HepG2 (cell line): ENCODE measurements around the gene OST4. TPM values are rescaled to one million over a fixed set of nuclear protein-coding genes. Genes with fewer than 3 reads are reported as not detected.
A peak's percentile ranks its signal among the peaks of the same experiment; 100 is the strongest.

Source experiments
- AKNA ChIP-seq: sonication (generic); formaldehyde crosslinking; IDR thresholded peaks from 2 replicates; pipeline ENCODE4 v1.4.0; 2020; ENCODE audit warnings: missing genetic modification reagents, borderline replicate concordance
- ATF3 ChIP-seq: sonication (generic); formaldehyde crosslinking; IDR thresholded peaks from 2 replicates; pipeline ENCODE4 v1.4.0; 2020; ENCODE audit warnings: missing genetic modification reagents
- ATF7 ChIP-seq, 2 experiments: fragments of 450-650 bp in 1 of 2; sonication (generic) in 1 of 2; formaldehyde crosslinking in 1 of 2; IDR thresholded peaks; 2 replicates each; pipeline versions ENCODE4 v1.4.0 to v1.6.1; 2016 to 2020; ENCODE audit warnings: antibody characterized with exemption in 1 of 2, mild to moderate bottlenecking in 1 of 2, missing genetic modification reagents in 1 of 2
- BHLHE40 ChIP-seq: IDR thresholded peaks from 2 replicates; pipeline ENCODE4 v1.6.1; 2011; ENCODE audit warnings: low read length, improper control_type of control experiment
- MAF1 ChIP-seq: sonication (generic); formaldehyde crosslinking; IDR thresholded peaks from 2 replicates; pipeline ENCODE4 v1.5.0; 2020; ENCODE audit warnings: missing genetic modification reagents, borderline replicate concordance
- SALL1 ChIP-seq: sonication (generic); formaldehyde crosslinking; IDR thresholded peaks from 2 replicates; pipeline ENCODE4 v1.8.0; 2022; ENCODE audit warnings: mild to moderate bottlenecking, missing genetic modification reagents
- TBP ChIP-seq: sonication (generic); formaldehyde crosslinking; IDR thresholded peaks from 2 replicates; pipeline ENCODE4 v1.5.0; 2020; ENCODE audit warnings: missing genetic modification reagents
- TEAD3 ChIP-seq: optimal IDR thresholded peaks from 2 replicates; pipeline ENCODE3; 2016; ENCODE audit warnings: borderline replicate concordance
- ZBTB21 ChIP-seq: sonication (generic); formaldehyde crosslinking; IDR thresholded peaks from 2 replicates; pipeline ENCODE4 v1.4.0; 2020; ENCODE audit warnings: missing genetic modification reagents
- ZNF276 ChIP-seq: sonication (generic); formaldehyde crosslinking; IDR thresholded peaks from 2 replicates; pipeline ENCODE4 v1.4.0; 2020; ENCODE audit warnings: mild to moderate bottlenecking, low read depth, missing genetic modification reagents
- ZNF280D ChIP-seq: sonication (generic); formaldehyde crosslinking; IDR thresholded peaks from 2 replicates; pipeline ENCODE4 v1.5.1; 2020; ENCODE audit warnings: mild to moderate bottlenecking, missing genetic modification reagents
- ZNF329 ChIP-seq: sonication (generic); formaldehyde crosslinking; IDR thresholded peaks from 2 replicates; pipeline ENCODE4 v1.9.0; 2021; ENCODE audit warnings: low read depth, mild to moderate bottlenecking, missing genetic modification reagents
- ZNF614 ChIP-seq: IDR thresholded peaks from 2 replicates; pipeline ENCODE4 v1.6.1; 2018; ENCODE audit warnings: missing biosample characterization, missing genetic modification reagents, inconsistent platforms, borderline replicate concordance
- ZNF704 ChIP-seq: sonication (generic); formaldehyde crosslinking; IDR thresholded peaks from 2 replicates; pipeline ENCODE4 v1.8.1; 2023; ENCODE audit warnings: mild to moderate bottlenecking, inconsistent platforms, moderate library complexity, missing genetic modification reagents, borderline replicate concordance
- polyA plus RNA-seq, 8 experiments: library from polyadenylated mRNA; depleted of rRNA in 3 of 8; stranded (reverse) in 7 of 8; unstranded in 1 of 8; fragments of >200 nt; fragmentation: Illumina TruSeq in 4 of 8; extraction: Trizol in 4 of 8; gene quantifications; 2 replicates each; pipeline versions ENCODE4 v1.2.1 to v1.2.3, GENCODE V29; 2011 to 2016; ENCODE audit warnings: low read depth in 4 of 8, missing spikeins in 1 of 8, mixed read lengths in 1 of 8; ENCODE audit not compliant: insufficient read depth in 1 of 8
- total RNA-seq, 5 experiments: library from RNA; depleted of rRNA; stranded (reverse); fragments of >200 nt; fragmentation: Illumina TruSeq; extraction: Trizol; gene quantifications; 2 replicates each; pipeline ENCODE4 v1.2.3, GENCODE V29; 2016; ENCODE audit warnings: low read depth in 1 of 5

Gene OST4
- total and polyA plus RNA-seq, 2 of the 13 experiments (the other 11 are each of a cell fraction or from before 2014, with no cell fraction given), result 498 to 584 TPM

- no peak for TF ChIP-seq ZNF280D (CRISPR knock-in tag)
- no peak for TF ChIP-seq ATF7 (IDR thresholded peaks at IDR 0.05)
- 0 out of 2 replicates have a peak, but pooled peaks have one; percentile 26 for TF ChIP-seq ATF7 (CRISPR knock-in tag; IDR thresholded peaks at IDR 0.05)
- peak; percentile 43; the same call in 1 of the 2 replicates for TF ChIP-seq MAF1
- TF ChIP-seq ZNF704 (CRISPR knock-in tag), result peak; percentile 90; the same call in 1 of the 2 replicates
- no peak for TF ChIP-seq SALL1 (CRISPR knock-in tag)
- TF ChIP-seq ZNF614 (CRISPR knock-in tag), result no peak; the same call in 1 of the 2 replicates
- no peak for TF ChIP-seq AKNA (CRISPR knock-in tag)
- no peak for TF ChIP-seq ZBTB21 (CRISPR knock-in tag)
- peak; percentile 52 for TF ChIP-seq TEAD3 (CRISPR knock-in tag)
- peak; percentile 5; the same call in 1 of the 2 replicates for TF ChIP-seq ATF3 (CRISPR knock-in tag)
- TF ChIP-seq ZNF329 (CRISPR knock-in tag), result no peak
- TF ChIP-seq TBP (CRISPR knock-in tag), result 0 out of 2 replicates have a peak, but pooled peaks have one; percentile 46
- TF ChIP-seq BHLHE40, result no peak
- TF ChIP-seq ZNF276 (CRISPR knock-in tag), result no peak
These were observed 15.5 kb upstream of the OST4 start, which contains the start of gene KHK (continued) for GRCh38 chr2:27086724-27087593.
